Measurements from ENCODE around the gene HS1BP3.

HS1BP3 gene

GRCh38 chr2:20625491-20626391 is 25.2 kb downstream of the HS1BP3 start:
- in situ Hi-C loops (cut with MboI; ENCODE audit: low pct_unique_long_range_greater_than_20kb, low sequenced_read_pairs): loop anchor here (25.0 kb wide), 1 partner anchor 513 kb away; no protein-coding TSS in a partner anchor
- no peak for DNase-seq

GRCh38 chr2:20624884-20625485 is 25.9 kb downstream of the HS1BP3 start:
- no peak for DNase-seq
- in situ Hi-C loops (cut with MboI; ENCODE audit: low pct_unique_long_range_greater_than_20kb, low sequenced_read_pairs): loop anchor here (25.0 kb wide), 1 partner anchor 513 kb away; no protein-coding TSS in a partner anchor

GRCh38 chr2:20624156-20624883 is 26.6 kb downstream of the HS1BP3 start:
- in situ Hi-C loops (cut with MboI; ENCODE audit: low pct_unique_long_range_greater_than_20kb, low sequenced_read_pairs): no loop called here
- no peak for DNase-seq

- in situ Hi-C loops (cut with MboI; ENCODE audit: low pct_unique_long_range_greater_than_20kb, low sequenced_read_pairs): no loop called here
- no peak for DNase-seq
Observed at GRCh38 chr2:20623741-20624155, 27.1 kb downstream of the HS1BP3 start.

GRCh38 chr2:20623241-20623640 is 27.7 kb downstream of the HS1BP3 start:
- in situ Hi-C loops (cut with MboI; ENCODE audit: low pct_unique_long_range_greater_than_20kb, low sequenced_read_pairs): no loop called here
- DNase-seq: no peak

- in situ Hi-C loops (cut with MboI; ENCODE audit: low pct_unique_long_range_greater_than_20kb, low sequenced_read_pairs): no loop called here
- DNase-seq: no peak
Observed at GRCh38 chr2:20622731-20623130, 28.2 kb downstream of the HS1BP3 start.

GRCh38 chr2:20622296-20622686 is 28.6 kb downstream of the HS1BP3 start:
- in situ Hi-C loops (cut with MboI; ENCODE audit: low pct_unique_long_range_greater_than_20kb, low sequenced_read_pairs): no loop called here
- DNase-seq: no peak

GRCh38 chr2:20621366-20622295 is 29.3 kb downstream of the HS1BP3 start:
- DNase-seq: no peak
- in situ Hi-C loops (cut with MboI; ENCODE audit: low pct_unique_long_range_greater_than_20kb, low sequenced_read_pairs): no loop called here

GRCh38 chr2:20620696-20621365 is 30.1 kb downstream of the HS1BP3 start:
- in situ Hi-C loops (cut with MboI; ENCODE audit: low pct_unique_long_range_greater_than_20kb, low sequenced_read_pairs): no loop called here
- no peak for DNase-seq

GRCh38 chr2:20620271-20620681 is 30.6 kb downstream of the HS1BP3 start:
- no peak for DNase-seq
- in situ Hi-C loops (cut with MboI; ENCODE audit: low pct_unique_long_range_greater_than_20kb, low sequenced_read_pairs): no loop called here

- DNase-seq: no peak
- in situ Hi-C loops (cut with MboI; ENCODE audit: low pct_unique_long_range_greater_than_20kb, low sequenced_read_pairs): no loop called here
Observed at GRCh38 chr2:20619624-20620024, 31.3 kb downstream of the HS1BP3 start.

- in situ Hi-C loops (cut with MboI; ENCODE audit: low pct_unique_long_range_greater_than_20kb, low sequenced_read_pairs): no loop called here
- DNase-seq: no peak
Observed at GRCh38 chr2:20618886-20619521, 31.9 kb downstream of the HS1BP3 start.

- in situ Hi-C loops (cut with MboI; ENCODE audit: low pct_unique_long_range_greater_than_20kb, low sequenced_read_pairs): no loop called here
- no peak for DNase-seq
Observed at GRCh38 chr2:20618468-20618885, 32.4 kb downstream of the HS1BP3 start.

GRCh38 chr2:20617892-20618467 is 32.9 kb downstream of the HS1BP3 start:
- no peak for DNase-seq
- in situ Hi-C loops (cut with MboI; ENCODE audit: low pct_unique_long_range_greater_than_20kb, low sequenced_read_pairs): no loop called here

- in situ Hi-C loops (cut with MboI; ENCODE audit: low pct_unique_long_range_greater_than_20kb, low sequenced_read_pairs): no loop called here
Observed at GRCh38 chr2:20617081-20617575, 33.8 kb downstream of the HS1BP3 start.

GRCh38 chr2:20616341-20616871 is 34.5 kb downstream of the HS1BP3 start:
- in situ Hi-C loops (cut with MboI; ENCODE audit: low pct_unique_long_range_greater_than_20kb, low sequenced_read_pairs): no loop called here
- no peak for DNase-seq

More at GRCh38 chr2:20617081-20617575, 33.8 kb downstream of the HS1BP3 start:
- no peak for DNase-seq
